Measurements from ENCODE around the gene ATPAF1. TPM values are rescaled to one million over a fixed set of nuclear protein-coding genes. Genes with fewer than 3 reads are reported as not detected.
A peak's percentile ranks its signal among the peaks of the same experiment; 100 is the strongest.

The ATPAF1 gene
- total and polyA plus RNA-seq, 10 of the 15 experiments (the other 5 are each of a cell fraction or from before 2014, with no cell fraction given), result 15.2 to 93.5 (median 48.4) TPM

GRCh38 chr1:46595127-46595526 lies 73.0 kb downstream of the ATPAF1 start:
- 58% methylated on average over 3 of the region's 3 CpGs for WGBS (ENCODE audit: insufficient coverage, insufficient replicate concordance, low lambda C conversion rate, missing lambda C conversion rate)
- Histone ChIP-seq H3K4me2 (ENCODE audit: control insufficient read depth, insufficient read depth) (no peak overlapping the region), H4K20me1 (ENCODE audit: control insufficient read depth, insufficient read depth) (no peaks in the 10 kb centered on the region), H3K9me3 (replicated peaks; ENCODE audit: control insufficient read depth, insufficient read depth, low read length) (no peaks in the 10 kb centered on the region; the same call in 2 of the 3 replicates), H3K79me2 (ENCODE audit: control insufficient read depth, insufficient read depth, low read length) (no peaks in the 10 kb centered on the region), H3K4me1 (ENCODE audit: control insufficient read depth, insufficient read depth, low read length) (0 out of 2 replicates have a peak, but pooled peaks cover 3% of the 10 kb centered on the region), H3K27ac (ENCODE audit: control insufficient read depth, insufficient read depth) (no peak overlapping the region), H3K9ac (ENCODE audit: control insufficient read depth, insufficient read depth, low read length) (no peak overlapping the region), H3K36me3 (ENCODE audit: control insufficient read depth in 2 of 2, insufficient read depth in 2 of 2, low read length in 1 of 2) (peaks cover 3 to 8% of the 10 kb centered on the region in 2 experiments; a peak in 3 of 4 replicates), H2AFZ (ENCODE audit: control insufficient read depth, low read depth, low read length) (no peak overlapping the region), H3K27me3 (replicated peaks in 1 of 2; ENCODE audit: control insufficient read depth in 2 of 2, insufficient read depth in 2 of 2, low read length in 1 of 2) (no peaks in the 10 kb centered on the region), H3K4me3 (no peak overlapping the region)
- ChIA-PET CTCF (interaction anchor here (0.6 kb wide), 1 partner anchor 21 kb away, joined by 3 read pairs; no protein-coding TSS in a partner anchor), SMC1A (ENCODE audit: uncharacterized antibody, unreplicated experiment) (interaction anchor here (0.7 to 1.0 kb wide), 2 partner anchors 22 to 26 kb away, joined by 3 read pairs; no protein-coding TSS in a partner anchor), RAD21 (ENCODE audit: unreplicated experiment) (no interaction called here), POLR2A (interaction anchor here (1.9 kb wide), 1 partner anchor 9 kb away, joined by 6 read pairs; the partner anchor contains the start of gene MKNK1)
- in situ Hi-C loops (cut with MboI) (no loop called here), intact Hi-C loops (cut with micrococcal nuclease; ENCODE audit: unreplicated experiment) (no loop called here)
- TF ChIP-seq JUNB (IDR thresholded peaks at IDR 0.05) (no peak), YY1 (IDR thresholded peaks at IDR 0.05; ENCODE audit: low read depth, low read length) (no peak), RUNX3 (IDR thresholded peaks at IDR 0.05; ENCODE audit: low read length) (peak; percentile 62)
- BruUV-seq (replicated peaks), result no TSS peak
- FAIRE-seq, result no peak
- no peak; the same call in 2 of the 3 replicates for ATAC-seq
- DNase-seq (ENCODE audit: low read depth, low spot score), result no peak

- H3K79me2 ChIP-seq (ENCODE audit: control insufficient read depth, insufficient read depth, low read length), result no peaks in the 10 kb centered on the region
- H4K20me1 ChIP-seq (ENCODE audit: control insufficient read depth, insufficient read depth), result no peaks in the 10 kb centered on the region
- H3K36me3 ChIP-seq (ENCODE audit: control insufficient read depth in 2 of 2, insufficient read depth in 2 of 2, low read length in 1 of 2), result peaks cover 3 to 11% of the 10 kb centered on the region in 2 experiments; a peak in 3 of 4 replicates
- no peaks in the 10 kb centered on the region; the same call in 2 of the 3 replicates for H3K9me3 ChIP-seq (replicated peaks; ENCODE audit: control insufficient read depth, insufficient read depth, low read length)
- POLR2A ChIA-PET, result interaction anchor here (1.9 kb wide), 1 partner anchor 10 kb away, joined by 6 read pairs; the partner anchor contains the start of gene MKNK1
- TF ChIP-seq ATF3 (IDR thresholded peaks at IDR 0.05; ENCODE audit: borderline replicate concordance, extremely low read depth, low read depth, low read length), result no peak
- TF ChIP-seq SP1 (IDR thresholded peaks at IDR 0.05; ENCODE audit: low read depth, low read length), result no peak
- no peak for TF ChIP-seq BACH1 (IDR thresholded peaks at IDR 0.05; ENCODE audit: borderline replicate concordance)
- no peak for TF ChIP-seq RUNX3 (IDR thresholded peaks at IDR 0.05; ENCODE audit: low read length)
- TF ChIP-seq POLR2AphosphoS5 (IDR thresholded peaks at IDR 0.05; ENCODE audit: low read length), result no peak
- no peak for TF ChIP-seq SRF (IDR thresholded peaks at IDR 0.05; ENCODE audit: low read depth in 2 of 2, low read length in 2 of 2)
- TF ChIP-seq ESRRA (IDR thresholded peaks at IDR 0.05; ENCODE audit: low read length), result no peak
- TF ChIP-seq RB1 (IDR thresholded peaks at IDR 0.05; ENCODE audit: borderline replicate concordance), result no peak
- TF ChIP-seq EGR1 (IDR thresholded peaks at IDR 0.05; ENCODE audit: borderline replicate concordance in 1 of 2, low read depth in 2 of 2, low read length in 2 of 2), result no peak
- TF ChIP-seq PAX8 (IDR thresholded peaks at IDR 0.05), result no peak
- TF ChIP-seq KAT2A (conservative IDR thresholded peaks at IDR 0.05; ENCODE audit: control insufficient read depth, low read depth, low read length), result no peak
- TF ChIP-seq NFYA (IDR thresholded peaks at IDR 0.05; ENCODE audit: borderline replicate concordance, low read depth, low read length), result no peak
- TF ChIP-seq WRNIP1 (IDR thresholded peaks at IDR 0.05; ENCODE audit: borderline replicate concordance, low read depth, low read length), result no peak
- FAIRE-seq, result no peak
- H2AFZ ChIP-seq (ENCODE audit: control insufficient read depth, low read depth, low read length), result no peak overlapping the region
- in situ Hi-C loops (cut with MboI) (no loop called here), intact Hi-C loops (cut with micrococcal nuclease; ENCODE audit: unreplicated experiment) (no loop called here)
- 0 out of 2 replicates have a peak, but pooled peaks cover 3% of the 10 kb centered on the region for H3K4me1 ChIP-seq (ENCODE audit: control insufficient read depth, insufficient read depth, low read length)
- no peak overlapping the region for H3K27ac ChIP-seq (ENCODE audit: control insufficient read depth, insufficient read depth)
- CTCF ChIA-PET, result interaction anchor here (1.0 to 1.5 kb wide), 2 partner anchors 9 to 11 kb away, joined by 3 to 6 read pairs; partner anchors contain the start of gene MKNK1
- no TSS peak for BruUV-seq (replicated peaks)
- RAD21 ChIA-PET (ENCODE audit: unreplicated experiment), result no interaction called here
- no peak overlapping the region for H3K4me3 ChIP-seq
- 92% methylated on average over 5 of the region's 5 CpGs for WGBS (ENCODE audit: insufficient coverage, insufficient replicate concordance, low lambda C conversion rate, missing lambda C conversion rate)
- H3K4me2 ChIP-seq (ENCODE audit: control insufficient read depth, insufficient read depth), result no peak overlapping the region
- no peak for DNase-seq (ENCODE audit: low read depth, low spot score)
- no peaks in the 10 kb centered on the region for H3K27me3 ChIP-seq (replicated peaks in 1 of 2; ENCODE audit: control insufficient read depth in 2 of 2, insufficient read depth in 2 of 2, low read length in 1 of 2)
- no peak overlapping the region for H3K9ac ChIP-seq (ENCODE audit: control insufficient read depth, insufficient read depth, low read length)
- SMC1A ChIA-PET (ENCODE audit: uncharacterized antibody, unreplicated experiment), result interaction anchor here (1.0 kb wide), 1 partner anchor 25 kb away, joined by 3 read pairs; no protein-coding TSS in a partner anchor
- no peak for ATAC-seq
Measured at GRCh38 chr1:46594063-46594462, 74.1 kb downstream of the ATPAF1 start.
